Panc1 (cell line): ENCODE measurements around the gene LRRC10B. TPM values are rescaled to one million over a fixed set of nuclear protein-coding genes. Genes with fewer than 3 reads are reported as not detected.

Experiments
- ATAC-seq: fragments of 200-7000 bp; cut with Tn5 transposase; 2 replicates; pipeline ENCODE4 v1.9.1; 2020; ENCODE audit warnings: mild to moderate bottlenecking, moderate library complexity
- BruUV-seq: library from RNA; stranded (reverse); fragments of 400-500 nt; replicated peaks from 2 replicates; lab custom pipeline; 2021; lab: Mats Ljungman, UMichigan
- CTCF ChIA-PET: fragments of 300-600 bp; sonication (Branson Sonifier 250); formaldehyde crosslinking; loops from one replicate; lab custom pipeline; 2022; ENCODE audit warnings: antibody characterized with exemption; lab: Charles Lee
- POLR2A ChIA-PET: fragments of 300-600 bp; sonication (Branson Sonifier 250); formaldehyde crosslinking; loops from one replicate; lab custom pipeline; 2022; ENCODE audit warnings: antibody characterized with exemption; lab: Charles Lee
- DNase-seq: peaks from one replicate; pipeline ENCODE4 v3.0.0-alpha.2; 2010; ENCODE audit warnings: low read depth, low spot score
- H3K27ac ChIP-seq: 2 replicates; pipeline ENCODE4 v1.5.1; 2011; ENCODE audit warnings: mild to moderate bottlenecking, low read length, inconsistent platforms
- H3K27me3 ChIP-seq: fragments of 200-500 bp; sonication (Bioruptor generic); 2 replicates; pipeline ENCODE4 v1.6.0; 2014; ENCODE audit warnings: low read length, inconsistent platforms; ENCODE audit not compliant: control insufficient read depth, insufficient read depth
- H3K36me3 ChIP-seq: fragments of 200-500 bp; sonication (Bioruptor generic); 2 replicates; pipeline ENCODE4 v1.5.1; 2014; ENCODE audit warnings: inconsistent platforms, mild to moderate bottlenecking, low read length, moderate library complexity; ENCODE audit not compliant: control insufficient read depth, insufficient read depth
- H3K4me1 ChIP-seq: 2 replicates; pipeline ENCODE4 v1.5.1; 2011; ENCODE audit warnings: inconsistent platforms, mild to moderate bottlenecking, low read length, moderate library complexity; ENCODE audit not compliant: control insufficient read depth, insufficient read depth
- H3K4me3 ChIP-seq, 2 experiments: 2 replicates each; pipeline ENCODE4 v1.5.1; 2011 to 2012; ENCODE audit warnings: low read depth in 2 of 2, low read length in 2 of 2, mild to moderate bottlenecking in 2 of 2, inconsistent platforms in 1 of 2, moderate library complexity in 1 of 2
- H3K9me3 ChIP-seq: fragments of 200-500 bp; sonication (Bioruptor generic); 2 replicates; pipeline ENCODE4 v1.5.1; 2014; ENCODE audit warnings: low read depth, mild to moderate bottlenecking, inconsistent platforms, low read length, moderate library complexity; ENCODE audit not compliant: control insufficient read depth, insufficient read depth
- POLR2AphosphoS5 ChIP-seq: IDR thresholded peaks from 2 replicates; pipeline ENCODE4 v1.6.1; 2012; ENCODE audit warnings: mild to moderate bottlenecking, low read depth, low read length, moderate library complexity
- SIN3A ChIP-seq: IDR thresholded peaks from 2 replicates; pipeline ENCODE4 v1.6.1; 2012; ENCODE audit warnings: low read depth, mild to moderate bottlenecking, low read length, moderate library complexity, borderline replicate concordance; ENCODE audit not compliant: insufficient read depth
- TCF7L2 ChIP-seq: IDR thresholded peaks from 2 replicates; pipeline ENCODE4 v1.6.1; 2011; ENCODE audit warnings: mild to moderate bottlenecking, low read depth, low read length, inconsistent platforms
- in situ Hi-C: cut with HindIII; loops from 2 replicates; pipeline ENCODE4 v1.10.0; 2016; ENCODE audit warnings: low sequenced_read_pairs, low pct_unique_long_range_greater_than_20kb
- intact Hi-C: fragments of 100-400 bp; cut with micrococcal nuclease; formaldehyde crosslinking; loops from one replicate; pipeline ENCODE4 v1.10.0; 2022; ENCODE audit not compliant: unreplicated experiment
- total RNA-seq: library from RNA; stranded (reverse); gene quantifications from one replicate; pipeline ENCODE4 v1.2.1, GENCODE V29; 2021; ENCODE audit not compliant: unreplicated experiment
- TF ChIP-seq, protein P1 (sequence below), 2 experiments: IDR thresholded peaks; 2 replicates each; pipeline ENCODE4 v1.6.1; 2011 to 2012; ENCODE audit warnings: low read depth in 2 of 2, control low read depth in 1 of 2, low read length in 1 of 2, mild to moderate bottlenecking in 1 of 2, moderate library complexity in 1 of 2; ENCODE audit not compliant: insufficient read depth in 1 of 2
- TF ChIP-seq, protein P2 (sequence below): fragments of 450-650 bp; IDR thresholded peaks from 2 replicates; pipeline ENCODE4 v1.5.1; 2017; ENCODE audit warnings: mild to moderate bottlenecking

The LRRC10B gene
- total RNA-seq, 1 experiment from 2014 or later = 0.23 TPM

DNA sequence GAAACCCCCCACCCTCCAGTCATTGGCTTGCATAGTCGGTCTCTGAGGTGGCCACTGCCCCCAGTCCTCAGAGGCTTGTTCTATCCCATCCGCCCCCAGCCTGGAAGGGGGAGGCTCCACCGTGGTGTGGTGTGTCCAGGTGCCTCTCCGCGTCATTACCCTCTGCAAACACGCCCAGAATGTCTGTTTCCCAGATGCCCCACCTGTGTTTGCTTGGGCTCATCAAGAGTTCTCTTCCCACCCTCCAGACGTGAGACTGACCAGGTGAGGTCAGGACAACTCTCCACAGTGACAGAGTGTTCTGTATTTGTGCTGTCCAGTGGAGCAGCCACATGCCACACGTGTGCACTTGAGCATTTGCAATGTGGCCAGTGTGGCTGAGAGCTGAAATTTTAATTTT, 24.9 kb downstream of the LRRC10B start:
- DNase-seq (no peak), ATAC-seq (no peak)
- intact Hi-C loops (no loop called here), in situ Hi-C loops (no loop called here)
- ChIA-PET POLR2A (no interaction called here), CTCF (no interaction called here)
- Histone ChIP-seq H3K4me1 (no peaks in the 10 kb centered on the region), H3K36me3 (no peaks in the 10 kb centered on the region), H3K4me3 (no peak overlapping the region), H3K27me3 (no peaks in the 10 kb centered on the region), H3K27ac (no peak overlapping the region), H3K9me3 (no peaks in the 10 kb centered on the region)
- no peak for TF ChIP-seq SIN3A
- TF ChIP-seq TCF7L2 = no peak
- TF ChIP-seq, protein P1, sequence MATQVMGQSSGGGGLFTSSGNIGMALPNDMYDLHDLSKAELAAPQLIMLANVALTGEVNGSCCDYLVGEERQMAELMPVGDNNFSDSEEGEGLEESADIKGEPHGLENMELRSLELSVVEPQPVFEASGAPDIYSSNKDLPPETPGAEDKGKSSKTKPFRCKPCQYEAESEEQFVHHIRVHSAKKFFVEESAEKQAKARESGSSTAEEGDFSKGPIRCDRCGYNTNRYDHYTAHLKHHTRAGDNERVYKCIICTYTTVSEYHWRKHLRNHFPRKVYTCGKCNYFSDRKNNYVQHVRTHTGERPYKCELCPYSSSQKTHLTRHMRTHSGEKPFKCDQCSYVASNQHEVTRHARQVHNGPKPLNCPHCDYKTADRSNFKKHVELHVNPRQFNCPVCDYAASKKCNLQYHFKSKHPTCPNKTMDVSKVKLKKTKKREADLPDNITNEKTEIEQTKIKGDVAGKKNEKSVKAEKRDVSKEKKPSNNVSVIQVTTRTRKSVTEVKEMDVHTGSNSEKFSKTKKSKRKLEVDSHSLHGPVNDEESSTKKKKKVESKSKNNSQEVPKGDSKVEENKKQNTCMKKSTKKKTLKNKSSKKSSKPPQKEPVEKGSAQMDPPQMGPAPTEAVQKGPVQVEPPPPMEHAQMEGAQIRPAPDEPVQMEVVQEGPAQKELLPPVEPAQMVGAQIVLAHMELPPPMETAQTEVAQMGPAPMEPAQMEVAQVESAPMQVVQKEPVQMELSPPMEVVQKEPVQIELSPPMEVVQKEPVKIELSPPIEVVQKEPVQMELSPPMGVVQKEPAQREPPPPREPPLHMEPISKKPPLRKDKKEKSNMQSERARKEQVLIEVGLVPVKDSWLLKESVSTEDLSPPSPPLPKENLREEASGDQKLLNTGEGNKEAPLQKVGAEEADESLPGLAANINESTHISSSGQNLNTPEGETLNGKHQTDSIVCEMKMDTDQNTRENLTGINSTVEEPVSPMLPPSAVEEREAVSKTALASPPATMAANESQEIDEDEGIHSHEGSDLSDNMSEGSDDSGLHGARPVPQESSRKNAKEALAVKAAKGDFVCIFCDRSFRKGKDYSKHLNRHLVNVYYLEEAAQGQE (IDR thresholded peaks at IDR 0.05; ENCODE audit: insufficient read depth in 1 of 2, low read depth in 2 of 2, low read length in 1 of 2) = no peak
- TF ChIP-seq POLR2AphosphoS5 = no peak
- TF ChIP-seq, protein P2, sequence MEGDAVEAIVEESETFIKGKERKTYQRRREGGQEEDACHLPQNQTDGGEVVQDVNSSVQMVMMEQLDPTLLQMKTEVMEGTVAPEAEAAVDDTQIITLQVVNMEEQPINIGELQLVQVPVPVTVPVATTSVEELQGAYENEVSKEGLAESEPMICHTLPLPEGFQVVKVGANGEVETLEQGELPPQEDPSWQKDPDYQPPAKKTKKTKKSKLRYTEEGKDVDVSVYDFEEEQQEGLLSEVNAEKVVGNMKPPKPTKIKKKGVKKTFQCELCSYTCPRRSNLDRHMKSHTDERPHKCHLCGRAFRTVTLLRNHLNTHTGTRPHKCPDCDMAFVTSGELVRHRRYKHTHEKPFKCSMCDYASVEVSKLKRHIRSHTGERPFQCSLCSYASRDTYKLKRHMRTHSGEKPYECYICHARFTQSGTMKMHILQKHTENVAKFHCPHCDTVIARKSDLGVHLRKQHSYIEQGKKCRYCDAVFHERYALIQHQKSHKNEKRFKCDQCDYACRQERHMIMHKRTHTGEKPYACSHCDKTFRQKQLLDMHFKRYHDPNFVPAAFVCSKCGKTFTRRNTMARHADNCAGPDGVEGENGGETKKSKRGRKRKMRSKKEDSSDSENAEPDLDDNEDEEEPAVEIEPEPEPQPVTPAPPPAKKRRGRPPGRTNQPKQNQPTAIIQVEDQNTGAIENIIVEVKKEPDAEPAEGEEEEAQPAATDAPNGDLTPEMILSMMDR = no peak
- no TSS peak for BruUV-seq

DNA sequence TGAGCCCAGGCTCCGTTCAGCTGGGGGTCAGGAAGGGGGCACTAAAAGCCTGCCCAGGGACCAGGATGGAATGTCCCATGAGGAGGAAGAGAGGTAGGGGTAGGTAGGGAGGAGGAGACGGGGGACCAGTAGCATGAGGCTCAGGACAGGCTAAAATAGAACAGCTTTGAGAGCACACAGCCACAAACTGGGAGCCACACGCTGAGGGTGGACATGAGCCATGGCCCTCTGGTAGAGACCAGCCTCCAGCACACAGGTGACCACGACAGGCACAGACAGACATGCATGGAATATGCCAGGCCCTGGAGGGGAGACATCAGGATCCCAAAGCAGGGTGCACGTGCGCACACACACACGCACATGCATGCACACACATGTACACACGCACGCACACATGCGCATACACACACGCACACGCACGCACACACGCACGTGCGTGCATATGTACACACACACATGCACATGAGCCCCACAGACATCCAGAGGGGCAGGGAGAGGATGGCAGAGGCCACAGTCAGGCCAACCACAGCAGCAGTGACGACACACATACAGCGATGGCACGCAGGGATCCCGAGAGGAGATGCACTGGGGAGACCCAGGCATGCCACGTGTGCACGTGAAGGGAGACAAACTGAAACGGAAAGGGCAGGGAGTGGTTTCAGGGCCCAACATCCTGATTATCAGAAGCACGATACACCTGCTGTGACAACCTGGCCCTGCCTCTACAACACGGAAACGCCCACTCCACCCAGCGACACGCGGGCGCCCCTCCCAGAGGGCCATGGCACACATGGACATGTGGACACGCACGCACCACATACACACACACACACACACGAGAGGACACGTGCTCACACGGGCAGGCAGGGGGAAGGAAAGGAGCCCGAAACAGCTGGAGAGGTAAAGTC, 25.7 kb downstream of the LRRC10B start:
- no peaks in the 10 kb centered on the region for H3K27me3 ChIP-seq
- H3K9me3 ChIP-seq = no peaks in the 10 kb centered on the region
- ChIA-PET POLR2A (no interaction called here), CTCF (no interaction called here)
- intact Hi-C loops = no loop called here
- in situ Hi-C loops = no loop called here
- no peak for TF ChIP-seq SIN3A
- TF ChIP-seq, protein P2 = no peak
- no peak for TF ChIP-seq POLR2AphosphoS5
- TF ChIP-seq, protein P1 (IDR thresholded peaks at IDR 0.05; ENCODE audit: insufficient read depth in 1 of 2, low read depth in 2 of 2, low read length in 1 of 2) = no peak
- TF ChIP-seq TCF7L2 = no peak
- ATAC-seq = no peak
- no peak overlapping the region for H3K4me3 ChIP-seq
- BruUV-seq = no TSS peak
- no peaks in the 10 kb centered on the region for H3K4me1 ChIP-seq
- no peak overlapping the region for H3K27ac ChIP-seq
- H3K36me3 ChIP-seq = no peaks in the 10 kb centered on the region
- DNase-seq = no peak
